Activated T-helper 1 cell treated with Interleukin-2 at 50 U/mL for 16 hours (primary cell): Measurements from ENCODE around the gene HSD17B13.

Experiments
- DNase-seq: peaks from one replicate; pipeline ENCODE4 v3.0.0-alpha.2; 2020; ENCODE audit warnings: low read depth

Gene HSD17B13

GRCh38 chr4:87266986-87267385 is 55.7 kb downstream of the HSD17B13 start:
- no peak for DNase-seq

- DNase-seq: no peak
Observed at GRCh38 chr4:87262886-87263285, 59.8 kb downstream of the HSD17B13 start.

DNA sequence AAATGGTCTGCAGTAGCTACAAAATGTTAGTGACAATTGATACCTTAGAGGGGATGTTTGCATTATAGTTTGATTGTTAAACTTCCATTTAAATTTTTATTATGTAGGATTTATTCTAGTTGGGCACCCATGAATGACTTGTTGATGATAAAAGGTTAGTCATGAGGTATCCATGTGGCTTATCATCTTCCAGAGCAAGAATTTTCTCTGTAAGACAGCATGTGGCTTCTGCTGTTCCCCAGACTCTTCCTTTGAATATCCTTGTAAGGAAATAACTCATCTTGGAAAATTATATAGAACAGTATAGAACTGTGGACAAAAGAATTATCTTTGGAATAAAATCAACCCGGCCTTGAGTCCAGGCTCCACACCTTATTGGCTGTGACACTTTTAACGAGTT is 62.2 kb downstream of the HSD17B13 start:
- no peak for DNase-seq

GRCh38 chr4:87258677-87259076 is 64.0 kb downstream of the HSD17B13 start:
- no peak for DNase-seq

DNA sequence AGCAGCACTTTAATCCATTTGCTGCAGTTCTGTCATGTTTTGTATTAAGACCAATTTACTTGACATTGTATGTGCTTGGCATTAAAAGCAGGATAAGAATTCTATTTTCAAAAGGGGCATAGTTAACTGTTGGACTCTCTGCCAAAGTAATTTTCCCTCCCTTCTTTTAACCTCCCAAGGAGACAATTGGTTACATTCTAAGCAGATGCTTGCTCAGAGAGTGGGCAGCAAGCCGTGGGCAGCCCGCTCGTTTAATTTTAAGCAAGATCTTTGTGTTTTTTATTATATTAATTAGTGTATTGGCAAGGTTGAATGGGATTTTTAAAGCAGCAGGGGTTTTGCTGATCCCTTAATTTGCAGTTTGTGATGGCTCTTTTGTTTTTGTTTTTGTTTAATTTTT is 65.2 kb downstream of the HSD17B13 start:
- DNase-seq: no peak

DNA sequence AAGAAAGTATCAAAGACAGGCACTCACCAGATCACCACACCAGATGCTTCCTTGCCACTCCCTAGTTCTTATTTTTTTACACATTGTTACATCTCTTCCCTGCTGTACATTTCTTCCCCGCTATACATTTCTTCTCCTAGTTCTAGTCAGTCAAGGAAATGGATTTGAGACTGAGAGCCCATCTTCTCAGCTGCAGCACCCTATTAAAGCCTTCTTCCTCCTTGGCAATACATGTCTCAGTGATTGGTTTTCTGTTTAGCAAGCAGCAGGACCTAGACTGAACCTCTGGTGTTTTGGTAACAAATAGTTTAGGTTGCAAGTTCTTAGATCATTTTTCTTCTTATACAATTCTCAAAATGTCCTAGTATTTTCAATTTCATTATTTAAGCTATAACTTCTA is 66.9 kb downstream of the HSD17B13 start:
- no peak for DNase-seq
